Stimulated activated naive CD8-positive, alpha-beta T cell treated with anti-CD3 and anti-CD28 coated beads, Interleukin-15, amount 100 ng/mL, for 72 hours (primary cell): ENCODE results near the gene CYP4F12.
A peak's percentile ranks its signal among the peaks of the same experiment; 100 is the strongest.

Experiments
- ATAC-seq: fragments of 150-1000 bp; cut with Tn5 transposase; 2 replicates; pipeline ENCODE4 v1.10.0; 2021; ENCODE audit warnings: mild to moderate bottlenecking, moderate library complexity
- DNase-seq, 2 donors: peaks; one replicate each; pipeline ENCODE4 v3.0.0; 2021 to 2022
- H3K27ac Mint-ChIP-seq, 2 donors: one replicate each; pipeline ENCODE4 v1.8.0; 2022; ENCODE audit warnings: mild to moderate bottlenecking in 2 of 2, mixed read lengths in 2 of 2, moderate library complexity in 2 of 2
- H3K27me3 Mint-ChIP-seq: one replicate; pipeline ENCODE4 v1.8.0; 2022; ENCODE audit warnings: mixed read lengths
- H3K4me1 Mint-ChIP-seq: one replicate; pipeline ENCODE4 v1.8.0; 2022; ENCODE audit warnings: mild to moderate bottlenecking, mixed read lengths
- H3K4me3 Mint-ChIP-seq, 2 donors: one replicate each; pipeline ENCODE4 v1.8.0; 2022; ENCODE audit warnings: mild to moderate bottlenecking in 2 of 2, mixed read lengths in 2 of 2, moderate library complexity in 1 of 2
- H3K9me3 Mint-ChIP-seq, 2 donors: one replicate each; pipeline ENCODE4 v1.8.0; 2022; ENCODE audit warnings: mixed read lengths in 2 of 2

Gene CYP4F12

DNA sequence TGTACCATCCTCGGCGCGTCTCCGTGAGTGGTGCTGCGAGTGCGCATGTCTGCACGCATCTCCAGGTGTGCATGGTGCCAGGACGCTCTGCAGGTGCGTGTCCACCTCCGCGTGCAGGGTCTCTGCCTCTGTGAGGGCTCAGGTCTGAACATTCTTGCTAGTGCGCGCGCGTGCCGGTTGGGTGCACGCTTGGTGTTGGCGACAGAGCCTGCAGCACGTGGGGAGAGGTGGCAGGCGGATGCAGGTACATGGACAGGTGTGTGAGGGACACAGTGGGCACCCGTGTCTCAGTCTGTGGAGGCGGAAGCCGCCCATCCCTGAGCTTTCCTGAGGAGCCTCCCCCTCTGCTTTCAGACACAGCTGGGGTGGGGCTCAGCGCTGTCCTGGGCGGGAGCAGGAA lies 50.1 kb downstream of the CYP4F12 start:
- Mint-ChIP-seq H3K27ac (no peak overlapping the region), H3K4me3 (no peak overlapping the region), H3K27me3 (peaks cover 70% of the 10 kb centered on the region), H3K4me1 (peaks cover 5% of the 10 kb centered on the region), H3K9me3 (peaks cover 0 to under 1% of the 10 kb centered on the region in 2 donors)
- ATAC-seq, result no peak
- no peak for DNase-seq

DNA sequence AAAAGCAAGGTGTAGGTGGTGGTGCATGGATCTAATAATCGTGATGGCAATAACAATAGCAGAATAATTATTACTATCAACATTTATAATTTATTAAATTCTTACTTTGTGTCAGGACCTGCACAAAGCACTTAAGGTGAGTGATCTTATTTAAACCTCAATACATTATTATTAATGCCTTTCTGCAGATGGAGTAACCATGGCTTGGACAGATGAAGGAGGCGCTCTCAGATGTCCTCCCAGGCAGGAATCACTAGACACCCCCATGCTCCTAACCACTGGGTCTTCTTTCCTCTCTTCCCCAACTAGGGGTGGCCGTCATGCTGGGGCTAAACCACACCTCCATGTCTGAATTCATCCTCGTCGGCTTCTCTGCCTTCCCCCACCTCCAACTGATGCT lies 54.8 kb downstream of the CYP4F12 start, which contains the start of gene OR10H2:
Gene OR10H2 (plus strand): TSS at position 301 of the 400 bp plus-strand sequence. CDS start 20 bp downstream, at position 321.
- no peak within 1 kb of the TSS for H3K4me3 Mint-ChIP-seq
- peaks cover 53% of the 10 kb centered on the region for H3K27me3 Mint-ChIP-seq
- no peak for ATAC-seq
- no peak for DNase-seq
- no peaks in the 10 kb centered on the region for H3K9me3 Mint-ChIP-seq
- peak within 1 kb of the TSS; percentile 16 to 17 for H3K27ac Mint-ChIP-seq
- H3K4me1 Mint-ChIP-seq, result peaks cover 3% of the 10 kb centered on the region

DNA sequence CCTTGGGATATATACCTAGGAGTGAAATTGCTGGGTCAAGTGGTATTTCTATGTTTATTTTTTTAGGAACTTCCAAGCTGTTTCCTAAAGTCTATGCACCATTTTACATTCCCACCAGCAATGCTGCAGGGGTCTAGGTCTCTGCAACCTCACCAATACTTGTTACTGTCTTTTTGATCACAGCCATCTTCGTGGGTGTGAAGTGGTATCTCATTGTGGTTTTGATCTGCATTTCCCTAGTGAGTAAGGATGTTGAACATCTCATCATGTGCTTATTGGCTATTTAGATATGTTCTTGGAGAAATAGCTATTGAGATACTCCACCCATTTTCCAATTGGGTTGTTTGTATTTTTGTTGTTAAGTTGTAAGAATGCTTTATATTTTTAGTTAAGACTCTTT lies 57.7 kb downstream of the CYP4F12 start:
- Mint-ChIP-seq H3K4me3 (no peak overlapping the region), H3K4me1 (no peaks in the 10 kb centered on the region), H3K27ac (no peak overlapping the region), H3K9me3 (no peaks in the 10 kb centered on the region), H3K27me3 (peaks cover 29% of the 10 kb centered on the region)
- no peak for DNase-seq
- no peak for ATAC-seq

DNA sequence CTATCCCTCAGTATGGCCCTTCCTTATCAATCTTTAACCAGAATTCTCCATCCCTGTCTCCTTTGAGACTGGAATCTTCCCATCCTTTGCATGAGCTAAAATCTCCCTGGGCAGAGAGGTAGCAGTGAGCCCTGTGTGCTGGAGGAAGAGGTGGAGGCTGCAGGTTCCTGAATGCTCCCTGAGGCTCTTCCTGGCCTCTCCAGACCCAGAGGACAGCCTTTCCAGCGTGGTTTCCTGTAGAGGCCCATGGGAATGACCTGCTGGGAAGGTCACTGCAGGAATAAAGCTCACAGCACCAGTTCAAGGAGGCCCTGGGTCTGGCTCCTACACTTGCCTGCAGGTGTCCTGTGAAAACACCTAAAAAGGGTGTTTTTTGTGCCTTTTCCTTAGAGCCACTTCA lies 59.5 kb downstream of the CYP4F12 start:
- ATAC-seq (no peak), DNase-seq (no peak)
- Mint-ChIP-seq H3K4me1 (no peaks in the 10 kb centered on the region), H3K9me3 (no peaks in the 10 kb centered on the region), H3K27me3 (peaks cover 12% of the 10 kb centered on the region), H3K4me3 (no peak overlapping the region), H3K27ac (no peak overlapping the region)

DNA sequence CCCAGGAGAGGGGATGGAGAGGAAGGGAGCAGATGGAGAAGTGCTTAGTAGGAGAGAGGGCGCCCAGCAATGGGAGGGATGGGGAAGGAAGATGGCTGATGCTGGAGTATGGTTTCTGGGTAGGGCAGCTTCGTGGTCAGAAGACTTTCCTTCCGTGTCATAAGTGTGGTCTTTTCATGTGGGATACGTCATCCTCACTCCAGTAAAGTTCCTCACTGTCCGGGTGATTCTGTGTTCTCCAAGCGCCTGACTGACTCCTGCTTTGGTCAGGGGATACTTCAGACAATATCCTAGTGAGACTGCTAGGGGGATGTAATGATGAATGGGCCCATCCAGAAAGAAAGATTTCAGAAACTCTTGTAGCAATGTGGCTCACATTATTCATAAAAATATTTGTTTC lies 61.0 kb downstream of the CYP4F12 start:
- Mint-ChIP-seq H3K4me3 (no peak overlapping the region), H3K4me1 (no peaks in the 10 kb centered on the region), H3K27ac (no peak overlapping the region), H3K9me3 (no peaks in the 10 kb centered on the region), H3K27me3 (peaks cover under 1% of the 10 kb centered on the region)
- ATAC-seq, result no peak
- no peak for DNase-seq

DNA sequence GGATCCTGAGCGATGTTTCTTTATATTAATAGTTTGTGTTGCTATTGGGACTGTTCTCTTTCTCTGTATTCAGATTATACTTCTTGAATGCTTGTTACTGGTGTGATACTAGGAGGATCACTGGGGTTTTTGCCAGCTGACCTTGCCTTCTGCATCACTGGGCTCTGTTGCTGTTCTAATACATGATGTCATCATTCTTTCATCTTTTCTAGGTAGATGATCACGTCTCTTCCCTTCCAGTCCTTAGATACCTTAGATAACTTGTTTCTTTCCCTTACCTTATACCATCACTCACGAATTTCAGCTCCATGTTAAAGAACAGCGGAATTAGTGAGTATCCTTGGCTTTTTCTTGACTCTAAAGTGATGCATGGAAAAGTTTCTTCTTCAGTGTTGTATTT lies 64.8 kb downstream of the CYP4F12 start, which contains the start of gene OR10H3:
Gene OR10H3 (plus strand): TSS at position 264 of the 400 bp plus-strand sequence. CDS start 3,408 bp downstream, outside the sequence.
- H3K27me3 Mint-ChIP-seq, result peaks cover 8% of the 10 kb centered on the region
- no peaks in the 10 kb centered on the region for H3K4me1 Mint-ChIP-seq
- no peak within 1 kb of the TSS for H3K27ac Mint-ChIP-seq
- H3K4me3 Mint-ChIP-seq, result no peak within 1 kb of the TSS
- DNase-seq (no peak), ATAC-seq (no peak)
- H3K9me3 Mint-ChIP-seq, result peaks cover 14 to 19% of the 10 kb centered on the region in 2 donors

DNA sequence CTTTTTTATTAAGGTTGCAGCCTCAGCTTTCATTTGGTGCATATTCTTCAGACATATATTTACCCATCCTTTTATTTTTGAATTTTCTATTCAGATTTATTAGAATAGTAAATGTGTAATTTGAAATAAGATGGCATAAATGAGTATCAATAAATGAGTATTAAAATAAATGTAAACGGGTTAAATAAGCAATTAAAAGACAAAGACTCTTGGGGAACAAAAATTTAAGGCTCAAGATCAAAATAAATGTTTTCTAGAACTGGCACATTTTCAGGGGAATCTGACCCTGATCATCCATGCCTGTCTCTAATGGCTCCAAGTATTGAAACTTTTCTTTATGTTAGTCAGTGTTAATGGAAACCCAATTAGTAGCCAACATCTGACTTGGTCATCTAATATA lies 67.9 kb downstream of the CYP4F12 start:
- Mint-ChIP-seq H3K9me3 (peaks cover 14 to 19% of the 10 kb centered on the region in 2 donors), H3K4me1 (no peaks in the 10 kb centered on the region), H3K4me3 (no peak overlapping the region), H3K27ac (no peak overlapping the region), H3K27me3 (peaks cover 13% of the 10 kb centered on the region)
- DNase-seq, result no peak
- no peak for ATAC-seq
